Gastrocnemius medialis (tissue), 4 donors: ENCODE data around the gene PTPRJ.

Source experiments
- POLR2A ChIP-seq, 2 donors: fragments of 450-650 bp; IDR thresholded peaks; one replicate each; pipeline ENCODE4 v1.6.1; 2017; ENCODE audit warnings: antibody characterized with exemption in 2 of 2, mild to moderate bottlenecking in 2 of 2, moderate library complexity in 2 of 2
- TF ChIP-seq, protein P1 (sequence below), 5 experiments: fragments of 450-650 bp in 3 of 5; fragments of 200-600 bp in 2 of 5; sonication (generic) in 2 of 5; IDR thresholded peaks in 4 of 5; conservative IDR thresholded peaks in 1 of 5; 1 replicate in 4 of 5; 2 replicates in 1 of 5; pipeline ENCODE4 v1.5.1; 2016 to 2019; ENCODE audit warnings: antibody characterized with exemption in 5 of 5, mild to moderate bottlenecking in 3 of 5, moderate library complexity in 3 of 5

DNA sequence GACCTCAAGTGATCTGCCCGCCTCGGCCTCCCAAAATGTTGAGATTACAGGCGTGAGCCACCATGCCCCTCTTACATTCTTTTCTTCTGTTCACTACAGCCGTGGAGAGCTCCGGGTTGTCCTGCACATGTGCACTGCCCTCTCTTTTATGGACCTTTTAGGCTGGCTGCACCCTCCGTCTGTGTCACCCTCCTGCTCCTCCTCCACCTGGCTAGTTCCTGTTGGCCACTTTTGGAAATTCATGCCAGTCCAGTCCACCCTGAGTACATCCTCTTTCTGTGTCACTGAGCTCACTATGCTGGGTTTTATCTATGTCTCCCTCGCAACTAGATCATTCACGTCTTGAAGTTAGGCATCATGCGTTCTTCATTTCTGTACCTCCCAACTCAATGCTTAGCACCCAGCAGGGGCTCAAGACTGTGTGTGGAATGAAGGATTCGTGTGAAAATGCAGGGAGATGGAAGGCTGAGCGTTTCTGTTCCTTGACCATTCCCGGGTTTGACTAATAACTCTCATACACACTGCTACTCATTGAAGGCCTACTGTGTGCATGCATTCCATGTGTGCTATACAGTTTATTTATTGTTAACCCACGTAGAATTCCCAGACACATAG, 60.6 kb downstream of the PTPRJ start:
- TF ChIP-seq, protein P1, sequence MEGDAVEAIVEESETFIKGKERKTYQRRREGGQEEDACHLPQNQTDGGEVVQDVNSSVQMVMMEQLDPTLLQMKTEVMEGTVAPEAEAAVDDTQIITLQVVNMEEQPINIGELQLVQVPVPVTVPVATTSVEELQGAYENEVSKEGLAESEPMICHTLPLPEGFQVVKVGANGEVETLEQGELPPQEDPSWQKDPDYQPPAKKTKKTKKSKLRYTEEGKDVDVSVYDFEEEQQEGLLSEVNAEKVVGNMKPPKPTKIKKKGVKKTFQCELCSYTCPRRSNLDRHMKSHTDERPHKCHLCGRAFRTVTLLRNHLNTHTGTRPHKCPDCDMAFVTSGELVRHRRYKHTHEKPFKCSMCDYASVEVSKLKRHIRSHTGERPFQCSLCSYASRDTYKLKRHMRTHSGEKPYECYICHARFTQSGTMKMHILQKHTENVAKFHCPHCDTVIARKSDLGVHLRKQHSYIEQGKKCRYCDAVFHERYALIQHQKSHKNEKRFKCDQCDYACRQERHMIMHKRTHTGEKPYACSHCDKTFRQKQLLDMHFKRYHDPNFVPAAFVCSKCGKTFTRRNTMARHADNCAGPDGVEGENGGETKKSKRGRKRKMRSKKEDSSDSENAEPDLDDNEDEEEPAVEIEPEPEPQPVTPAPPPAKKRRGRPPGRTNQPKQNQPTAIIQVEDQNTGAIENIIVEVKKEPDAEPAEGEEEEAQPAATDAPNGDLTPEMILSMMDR (IDR thresholded peaks at IDR 0.05 in 4 of 5, conservative IDR thresholded peaks at IDR 0.05 in 1 of 5), result no peak
- TF ChIP-seq POLR2A (IDR thresholded peaks at IDR 0.05), result no peak
